Duodenal mucosa (tissue), 2 donors: ENCODE data around the gene SNX24.
"Not testable (repeated sequence)": the region's sequence is repeated elsewhere in the genome, so short reads cannot be mapped to it uniquely, and the experiment has no call there.

ENCODE experiments used
- H3K27ac ChIP-seq: one replicate; pipeline ENCODE4 v1.7.0; 2013; ENCODE audit warnings: low read depth, low read length
- H3K27me3 ChIP-seq, 2 donors: one replicate each; pipeline ENCODE4 v1.7.0; 2013; ENCODE audit warnings: low read length in 2 of 2, control low read depth in 1 of 2; ENCODE audit not compliant: insufficient read depth in 2 of 2, control insufficient read depth in 1 of 2
- H3K36me3 ChIP-seq, 2 donors: one replicate each; pipeline ENCODE4 v1.7.0; 2013; ENCODE audit warnings: low read length in 2 of 2, control low read depth in 1 of 2; ENCODE audit not compliant: insufficient read depth in 2 of 2, control insufficient read depth in 1 of 2
- H3K4me1 ChIP-seq, 2 donors: one replicate each; pipeline ENCODE4 v1.7.0; 2013; ENCODE audit warnings: low read length in 2 of 2, control low read depth in 1 of 2; ENCODE audit not compliant: insufficient read depth in 2 of 2, control insufficient read depth in 1 of 2
- H3K4me3 ChIP-seq, 2 donors: one replicate each; pipeline ENCODE4 v1.7.0; 2013; ENCODE audit warnings: low read length in 2 of 2, low read depth in 1 of 2
- H3K9ac ChIP-seq, 2 donors: one replicate each; pipeline ENCODE4 v1.7.0; 2013; ENCODE audit warnings: low read length in 2 of 2, low read depth in 1 of 2
- H3K9me3 ChIP-seq, 2 donors: one replicate each; pipeline ENCODE4 v1.7.0; 2013; ENCODE audit warnings: low read length in 2 of 2, control low read depth in 1 of 2; ENCODE audit not compliant: control insufficient read depth in 1 of 2

The SNX24 gene

DNA sequence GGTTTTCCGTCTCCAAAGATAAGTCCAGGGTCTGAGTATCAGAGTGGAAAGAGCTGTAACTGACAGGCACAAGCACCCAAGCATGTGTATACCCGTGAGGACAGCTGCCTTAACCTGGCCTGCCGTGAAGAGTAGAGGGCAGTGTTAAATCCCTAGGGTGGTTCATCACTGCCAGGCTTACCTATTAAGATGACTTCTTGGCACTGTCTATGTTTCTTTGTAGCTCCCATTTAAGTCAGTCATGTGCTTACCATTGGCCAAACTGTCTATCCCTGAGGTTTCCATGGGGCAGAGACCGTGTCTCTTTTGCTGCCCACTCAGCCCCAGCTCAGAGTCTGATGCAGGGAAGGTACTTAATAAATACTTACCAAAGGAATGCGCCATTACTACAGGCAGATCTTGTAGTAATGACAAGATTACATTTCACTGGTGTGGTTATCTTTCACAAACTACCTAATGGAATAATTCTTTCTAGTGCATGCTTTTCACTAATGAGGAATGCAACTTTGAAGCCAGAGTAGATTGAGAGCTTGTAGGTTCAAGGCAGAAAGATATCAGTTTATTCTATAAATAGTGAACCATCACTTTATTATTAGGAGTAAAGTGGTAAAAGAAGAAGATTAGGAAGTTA is 64.2 kb downstream of the SNX24 start:
- Histone ChIP-seq H3K9me3 (no peaks in the 10 kb centered on the region), H3K9ac (no peak overlapping the region), H3K4me3 (no peak overlapping the region), H3K27me3 (no peaks in the 10 kb centered on the region), H3K4me1 (no peaks in the 10 kb centered on the region), H3K36me3 (no peaks in the 10 kb centered on the region), H3K27ac (no peak overlapping the region)

DNA sequence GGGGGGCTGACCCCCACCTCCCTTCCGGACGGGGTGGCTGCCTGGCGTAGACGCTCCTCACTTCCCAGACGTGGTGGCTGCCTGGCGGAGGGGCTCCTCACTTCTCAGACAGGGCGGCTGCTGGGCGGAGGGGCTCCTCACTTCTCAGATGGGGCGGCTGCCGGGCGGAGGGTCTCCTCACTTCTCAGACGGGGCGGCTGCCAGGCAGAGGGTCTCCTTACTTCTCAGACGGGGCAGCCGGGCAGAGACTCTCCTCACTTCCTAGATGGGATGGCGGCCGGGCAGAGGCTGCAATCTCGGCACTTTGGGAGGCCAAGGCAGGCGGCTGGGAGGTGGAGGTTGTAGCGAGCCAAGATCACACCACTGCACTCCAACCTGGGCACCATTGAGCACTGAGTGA is 68.0 kb downstream of the SNX24 start:
- H3K27ac ChIP-seq, H3K9ac ChIP-seq, H3K4me3 ChIP-seq, H3K9me3 ChIP-seq, H3K27me3 ChIP-seq, H3K4me1 ChIP-seq, H3K36me3 ChIP-seq: not testable (repeated sequence)

DNA sequence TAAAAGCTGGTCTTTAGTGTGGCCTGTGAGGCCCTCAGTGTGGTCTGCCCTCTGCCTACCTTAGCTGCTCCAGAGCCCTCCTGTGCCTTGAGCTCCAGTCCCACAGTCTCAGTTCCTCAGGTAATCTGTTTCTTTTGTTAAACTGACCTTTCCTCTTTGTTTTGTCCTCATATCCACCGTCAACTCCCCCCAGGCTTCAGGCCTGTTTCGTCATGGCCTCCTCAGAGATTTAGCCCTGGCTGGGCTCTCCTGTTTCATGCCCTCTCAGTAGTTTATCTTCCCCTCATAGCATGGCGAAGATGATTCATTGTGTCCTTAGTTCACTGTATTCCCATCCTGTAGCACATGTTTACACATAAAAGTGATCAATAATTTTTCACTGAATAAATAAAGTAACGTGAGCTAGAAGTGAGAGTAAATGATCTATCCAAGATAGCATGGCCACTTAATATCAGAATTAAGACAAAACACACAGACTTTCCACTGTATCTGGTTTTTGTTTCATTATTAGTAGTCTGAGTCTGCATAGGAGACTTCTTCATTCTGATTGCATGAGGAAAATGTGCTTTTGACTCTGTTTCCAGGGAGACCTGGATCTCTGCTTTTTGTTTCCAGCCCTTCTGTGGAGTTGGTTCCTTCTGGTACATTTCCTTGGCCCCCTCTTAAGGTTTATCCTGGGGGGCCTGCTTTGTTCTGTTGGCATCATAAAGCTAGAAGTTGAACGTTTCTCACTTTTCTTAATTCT is 70.5 kb downstream of the SNX24 start:
- no peaks in the 10 kb centered on the region for H3K36me3 ChIP-seq
- no peaks in the 10 kb centered on the region for H3K9me3 ChIP-seq
- no peaks in the 10 kb centered on the region for H3K27me3 ChIP-seq
- H3K27ac ChIP-seq, result no peak overlapping the region
- no peak overlapping the region for H3K9ac ChIP-seq
- peaks cover 0 to 5% of the 10 kb centered on the region in 2 donors for H3K4me1 ChIP-seq
- no peak overlapping the region for H3K4me3 ChIP-seq

DNA sequence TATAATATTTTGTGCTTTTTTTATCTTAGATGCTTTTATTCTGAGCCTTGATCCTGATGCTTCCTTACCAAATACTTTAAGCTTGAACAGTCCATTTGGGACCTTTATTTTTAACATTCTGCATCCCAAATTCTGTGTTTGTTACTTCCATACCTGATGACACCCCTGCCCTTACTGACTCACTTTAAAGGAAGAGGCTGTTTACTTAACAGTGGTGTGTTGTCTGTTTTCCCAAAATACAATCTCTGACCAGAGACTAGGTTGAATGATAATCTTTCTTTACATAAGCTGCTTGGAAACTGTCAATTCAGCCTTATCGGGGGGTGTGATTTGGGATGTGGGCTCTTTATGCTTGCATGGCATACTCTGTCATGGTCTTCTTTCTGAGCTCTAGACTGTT is 71.1 kb downstream of the SNX24 start:
- Histone ChIP-seq H3K9me3 (no peaks in the 10 kb centered on the region), H3K36me3 (no peaks in the 10 kb centered on the region), H3K27me3 (no peaks in the 10 kb centered on the region), H3K9ac (no peak overlapping the region), H3K4me3 (no peak overlapping the region), H3K27ac (no peak overlapping the region), H3K4me1 (peaks cover 0 to 5% of the 10 kb centered on the region in 2 donors)

DNA sequence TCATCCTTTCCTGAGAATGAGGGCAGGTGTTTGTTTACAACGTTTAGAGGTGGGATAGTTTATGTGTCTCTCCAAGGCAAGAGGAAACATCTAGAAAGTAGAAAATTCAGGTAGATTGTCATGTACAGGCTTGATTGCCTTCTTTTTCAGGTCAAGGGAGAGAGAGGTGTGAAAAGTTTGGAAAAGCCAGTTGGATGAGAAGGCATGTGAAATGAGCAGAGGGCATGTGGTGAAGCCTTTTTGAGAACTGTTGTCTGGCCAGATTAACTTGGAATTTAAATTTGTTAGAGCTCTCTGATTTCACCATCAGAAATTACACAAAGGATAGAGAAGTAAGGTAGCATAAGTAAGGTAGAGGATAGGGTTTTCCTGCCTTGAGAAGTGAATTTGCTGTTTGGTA is 74.6 kb downstream of the SNX24 start:
- Histone ChIP-seq H3K4me3 (no peak overlapping the region), H3K9ac (no peak overlapping the region), H3K36me3 (no peaks in the 10 kb centered on the region), H3K4me1 (peaks cover 0 to 5% of the 10 kb centered on the region in 2 donors), H3K9me3 (no peaks in the 10 kb centered on the region), H3K27ac (no peak overlapping the region), H3K27me3 (no peaks in the 10 kb centered on the region)

DNA sequence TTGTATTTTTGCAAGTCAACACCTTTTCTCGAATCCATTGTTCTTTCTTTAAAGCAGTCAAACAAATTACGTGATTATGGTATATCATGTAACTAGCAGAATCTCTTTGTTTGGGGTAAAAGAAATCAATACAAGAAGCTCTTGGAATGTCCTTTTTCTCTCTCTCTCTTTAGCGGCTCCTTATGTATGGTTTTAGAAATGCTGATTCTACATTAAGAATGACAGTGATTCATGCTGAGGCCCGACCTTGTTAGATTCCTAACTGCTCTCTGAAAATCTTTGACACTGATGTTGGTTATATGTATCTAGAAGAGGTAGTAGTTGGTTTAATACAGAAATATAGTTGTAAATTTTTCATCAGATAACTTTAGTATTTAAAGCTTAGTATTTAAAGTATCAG is 76.4 kb downstream of the SNX24 start:
- no peaks in the 10 kb centered on the region for H3K36me3 ChIP-seq
- no peaks in the 10 kb centered on the region for H3K27me3 ChIP-seq
- H3K27ac ChIP-seq, result no peak overlapping the region
- no peak overlapping the region for H3K9ac ChIP-seq
- H3K4me3 ChIP-seq, result no peak overlapping the region
- H3K9me3 ChIP-seq, result no peaks in the 10 kb centered on the region
- no peaks in the 10 kb centered on the region for H3K4me1 ChIP-seq

DNA sequence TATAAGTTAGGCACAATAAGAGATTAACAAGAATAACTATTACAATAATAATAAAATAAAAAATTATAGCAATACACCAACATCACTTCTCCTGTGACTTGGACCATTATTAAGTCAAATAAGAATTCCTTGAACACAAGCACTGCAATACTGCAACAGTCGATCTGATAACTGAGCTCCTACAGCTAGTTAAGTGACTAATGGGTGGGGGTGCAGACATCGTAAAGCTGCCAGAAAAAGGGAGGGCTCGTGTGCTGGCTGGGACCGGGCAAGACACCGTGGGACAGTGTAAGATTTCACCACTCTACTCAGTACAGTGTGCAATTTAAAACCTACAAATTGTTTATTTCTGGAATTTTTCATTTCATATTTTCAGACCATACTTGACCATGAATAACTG is 78.8 kb downstream of the SNX24 start:
- H3K36me3 ChIP-seq, result no peaks in the 10 kb centered on the region
- H3K9me3 ChIP-seq, result no peaks in the 10 kb centered on the region
- no peak overlapping the region for H3K9ac ChIP-seq
- H3K4me3 ChIP-seq, result no peak overlapping the region
- no peak overlapping the region for H3K27ac ChIP-seq
- no peaks in the 10 kb centered on the region for H3K27me3 ChIP-seq
- no peaks in the 10 kb centered on the region for H3K4me1 ChIP-seq

DNA sequence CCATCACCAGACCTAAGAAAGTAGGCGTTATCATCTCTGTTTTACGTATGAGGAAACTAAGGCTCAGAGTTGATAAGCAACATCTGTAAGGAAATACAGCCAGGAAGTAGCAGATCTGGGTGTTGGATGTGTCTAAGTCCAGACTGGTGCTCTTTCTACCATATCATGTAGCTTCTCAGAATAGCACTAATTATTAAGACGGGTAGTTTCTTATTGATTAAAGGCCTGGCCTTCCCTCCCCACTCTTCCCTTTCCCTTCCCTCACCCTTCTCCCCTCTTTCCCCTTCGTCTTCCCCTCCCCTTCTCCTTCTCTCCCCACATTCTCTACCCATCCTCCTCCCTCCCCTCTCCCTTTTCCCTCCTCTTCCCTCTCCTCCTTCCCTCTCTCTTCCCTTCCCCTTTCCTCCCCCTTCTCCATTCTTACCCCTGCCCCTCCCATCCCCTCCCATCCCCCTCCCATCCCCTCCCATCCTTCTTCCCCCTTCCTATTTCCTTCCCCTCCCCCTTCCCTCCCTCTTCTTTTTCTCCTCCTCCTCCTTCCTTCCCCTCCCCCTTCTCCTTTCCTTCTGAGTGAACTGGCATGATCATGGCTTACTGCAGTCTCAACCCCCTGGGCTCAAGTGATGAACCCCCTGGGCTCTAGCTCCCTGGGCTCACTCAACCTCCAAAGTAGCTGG is 79.4 kb downstream of the SNX24 start:
- H3K27ac ChIP-seq, result no peak overlapping the region
- no peak overlapping the region for H3K4me3 ChIP-seq
- no peaks in the 10 kb centered on the region for H3K9me3 ChIP-seq
- H3K36me3 ChIP-seq, result no peaks in the 10 kb centered on the region
- no peaks in the 10 kb centered on the region for H3K4me1 ChIP-seq
- H3K27me3 ChIP-seq, result no peaks in the 10 kb centered on the region
- H3K9ac ChIP-seq, result no peak overlapping the region

DNA sequence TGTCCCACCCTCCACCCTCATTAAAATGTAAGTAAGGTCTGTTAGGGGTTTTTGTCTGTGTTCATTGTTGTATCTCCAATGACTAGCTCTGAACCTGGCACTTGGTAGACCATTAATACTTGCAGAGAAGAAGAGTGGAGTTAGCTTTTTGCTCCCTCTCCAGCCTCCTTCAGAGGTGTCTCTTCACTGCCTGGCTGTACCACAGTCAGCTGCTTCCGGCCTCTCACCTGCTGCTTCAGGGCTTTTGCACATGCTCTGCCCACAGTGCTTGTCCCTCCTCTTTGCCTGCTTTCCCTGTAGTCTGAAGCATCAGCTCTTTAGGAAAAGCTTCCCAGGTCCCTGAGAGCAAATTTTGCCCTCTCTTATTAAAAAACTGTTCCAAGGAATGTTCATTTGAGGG is 83.6 kb downstream of the SNX24 start:
- no peaks in the 10 kb centered on the region for H3K27me3 ChIP-seq
- H3K27ac ChIP-seq, result no peak overlapping the region
- H3K36me3 ChIP-seq, result no peaks in the 10 kb centered on the region
- no peak overlapping the region for H3K9ac ChIP-seq
- H3K4me1 ChIP-seq, result no peaks in the 10 kb centered on the region
- H3K9me3 ChIP-seq, result no peaks in the 10 kb centered on the region
- no peak overlapping the region for H3K4me3 ChIP-seq

DNA sequence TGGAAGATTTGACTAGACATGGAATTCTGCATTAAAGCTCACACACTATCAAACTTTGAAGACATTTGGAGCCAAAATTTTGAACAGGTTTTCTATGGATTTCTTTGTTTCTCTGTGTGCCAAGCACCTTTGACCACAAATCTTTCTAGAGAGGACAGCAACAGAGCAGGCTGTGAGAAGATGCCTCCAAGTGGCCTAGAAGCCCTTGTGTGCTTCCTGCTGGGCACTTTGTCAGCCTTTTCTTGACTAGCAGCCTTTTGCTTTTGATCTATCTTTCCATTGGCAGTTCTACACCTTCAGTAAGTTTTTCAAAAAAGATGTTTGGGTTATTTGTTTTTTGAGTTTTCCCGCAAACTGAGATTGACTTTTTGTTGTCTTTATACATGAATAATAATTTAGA is 84.6 kb downstream of the SNX24 start:
- H3K27me3 ChIP-seq, result no peaks in the 10 kb centered on the region
- H3K4me3 ChIP-seq, result no peak overlapping the region
- H3K36me3 ChIP-seq, result no peaks in the 10 kb centered on the region
- no peak overlapping the region for H3K27ac ChIP-seq
- no peaks in the 10 kb centered on the region for H3K9me3 ChIP-seq
- no peak overlapping the region for H3K9ac ChIP-seq
- no peaks in the 10 kb centered on the region for H3K4me1 ChIP-seq
